Measurements from ENCODE around the gene LMAN1. TPM values are rescaled to one million over a fixed set of nuclear protein-coding genes. Genes with fewer than 3 reads are reported as not detected.

Gene LMAN1
- total RNA-seq, 2 experiments from 2014 or later, result 23.9 to 26.1 TPM

DNA sequence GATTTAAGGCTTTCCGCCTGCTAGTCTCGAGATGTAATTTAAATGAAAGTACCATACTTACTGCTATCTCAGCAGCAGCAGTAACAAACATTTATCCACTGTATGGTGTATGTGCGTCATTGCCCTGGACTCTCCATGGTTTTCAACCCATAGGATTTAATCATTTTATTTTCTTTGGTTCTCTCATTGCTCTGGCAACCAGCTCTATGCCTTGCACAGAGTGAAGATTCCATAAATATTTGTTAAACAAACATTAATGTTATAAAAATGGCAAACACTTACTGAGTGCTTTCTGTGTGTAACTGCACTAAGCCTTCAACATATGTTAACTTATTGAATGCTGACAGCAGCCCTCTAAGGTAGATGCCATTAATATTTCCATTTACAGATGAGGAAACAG is 1.3 kb upstream of the LMAN1 start:
- Mint-ChIP-seq H3K27ac (no peak overlapping the region), H3K4me3 (peak overlapping the region; percentile 86), H3K36me3 (ENCODE audit: low read depth) (peaks cover 11% of the 10 kb centered on the region), H3K27me3 (no peaks in the 10 kb centered on the region), H3K9me3 (no peaks in the 10 kb centered on the region), H3K4me1 (ENCODE audit: low read depth) (peaks cover 41% of the 10 kb centered on the region)
- Histone ChIP-seq H3K27ac (ENCODE audit: low read depth in 1 of 2, low read length in 2 of 2) (no peak overlapping the region), H3K4me3 (ENCODE audit: low read length) (no peak overlapping the region), H3K4me1 (ENCODE audit: insufficient read depth, low read length) (peaks cover 14% of the 10 kb centered on the region), H3K9me3 (ENCODE audit: control insufficient read depth in 1 of 2, insufficient read depth in 1 of 2, low read length in 2 of 2) (no peaks in the 10 kb centered on the region), H3K27me3 (ENCODE audit: control insufficient read depth in 1 of 2, insufficient read depth in 2 of 2, low read length in 2 of 2) (no peaks in the 10 kb centered on the region), H3K36me3 (ENCODE audit: insufficient read depth, low read length) (peaks cover 1% of the 10 kb centered on the region)
- ATAC-seq (ENCODE audit: poor library complexity) (no peak), DNase-seq (no peak)
- CTCF ChIA-PET, result no interaction called here
- intact Hi-C loops (cut with DNase I, micrococcal nuclease), result no loop called here
- TF ChIP-seq, protein P1, sequence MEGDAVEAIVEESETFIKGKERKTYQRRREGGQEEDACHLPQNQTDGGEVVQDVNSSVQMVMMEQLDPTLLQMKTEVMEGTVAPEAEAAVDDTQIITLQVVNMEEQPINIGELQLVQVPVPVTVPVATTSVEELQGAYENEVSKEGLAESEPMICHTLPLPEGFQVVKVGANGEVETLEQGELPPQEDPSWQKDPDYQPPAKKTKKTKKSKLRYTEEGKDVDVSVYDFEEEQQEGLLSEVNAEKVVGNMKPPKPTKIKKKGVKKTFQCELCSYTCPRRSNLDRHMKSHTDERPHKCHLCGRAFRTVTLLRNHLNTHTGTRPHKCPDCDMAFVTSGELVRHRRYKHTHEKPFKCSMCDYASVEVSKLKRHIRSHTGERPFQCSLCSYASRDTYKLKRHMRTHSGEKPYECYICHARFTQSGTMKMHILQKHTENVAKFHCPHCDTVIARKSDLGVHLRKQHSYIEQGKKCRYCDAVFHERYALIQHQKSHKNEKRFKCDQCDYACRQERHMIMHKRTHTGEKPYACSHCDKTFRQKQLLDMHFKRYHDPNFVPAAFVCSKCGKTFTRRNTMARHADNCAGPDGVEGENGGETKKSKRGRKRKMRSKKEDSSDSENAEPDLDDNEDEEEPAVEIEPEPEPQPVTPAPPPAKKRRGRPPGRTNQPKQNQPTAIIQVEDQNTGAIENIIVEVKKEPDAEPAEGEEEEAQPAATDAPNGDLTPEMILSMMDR (IDR thresholded peaks at IDR 0.05), result no peak
- POLR2A ChIA-PET, result no interaction called here

DNA sequence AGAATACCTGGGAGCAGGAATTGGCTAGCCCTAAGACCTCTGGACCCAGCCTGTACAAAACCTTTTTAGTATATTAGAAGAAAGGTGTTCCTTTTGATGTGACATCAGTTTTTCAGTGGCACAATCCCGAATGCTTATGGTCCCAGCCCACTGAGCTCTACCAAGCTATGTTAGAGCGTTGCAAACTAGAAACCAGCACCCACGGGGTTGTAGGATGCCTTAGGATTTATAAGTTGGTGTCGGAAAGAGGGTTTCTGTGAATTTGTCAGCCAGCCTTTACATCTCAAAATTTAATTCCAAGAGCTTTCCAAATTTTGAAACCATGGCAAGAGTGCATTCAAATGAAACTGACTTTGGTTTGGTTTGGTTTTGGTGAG is 499 bp upstream of the LMAN1 start:
- TF ChIP-seq, protein P1 (IDR thresholded peaks at IDR 0.05), result no peak
- H3K36me3 ChIP-seq (ENCODE audit: insufficient read depth, low read length), result peaks cover 9% of the 10 kb centered on the region
- H3K27ac ChIP-seq (ENCODE audit: low read depth in 1 of 2, low read length in 2 of 2), result peak overlapping the region in 1 of 2 donors; percentile 35
- no peaks in the 10 kb centered on the region for H3K27me3 ChIP-seq (ENCODE audit: control insufficient read depth in 1 of 2, insufficient read depth in 2 of 2, low read length in 2 of 2)
- H3K9me3 ChIP-seq (ENCODE audit: control insufficient read depth in 1 of 2, insufficient read depth in 1 of 2, low read length in 2 of 2), result no peaks in the 10 kb centered on the region
- POLR2A ChIA-PET, result interaction anchor here (0.6 to 1.3 kb wide), 4 partner anchors 16 to 1065 kb away, joined by 3 to 4 read pairs (median 3); no protein-coding TSS in a partner anchor
- Mint-ChIP-seq H3K36me3 (ENCODE audit: low read depth) (peaks cover 19% of the 10 kb centered on the region), H3K4me3 (peak overlapping the region; percentile 86), H3K4me1 (ENCODE audit: low read depth) (peaks cover 46% of the 10 kb centered on the region), H3K9me3 (no peaks in the 10 kb centered on the region), H3K27ac (peak overlapping the region; percentile 81), H3K27me3 (no peaks in the 10 kb centered on the region)
- peaks cover 14% of the 10 kb centered on the region for H3K4me1 ChIP-seq (ENCODE audit: insufficient read depth, low read length)
- DNase-seq (no peak), ATAC-seq (ENCODE audit: poor library complexity) (peak; percentile 6)
- CTCF ChIA-PET, result no interaction called here
- intact Hi-C loops (cut with DNase I, micrococcal nuclease), result loop anchor here (2.0 to 10.0 kb wide), 5 partner anchors 215 to 1735 kb away; partner anchors contain the start of gene NARS1 (in 1 of the 2)
- H3K4me3 ChIP-seq (ENCODE audit: low read length), result peak overlapping the region; percentile 85

DNA sequence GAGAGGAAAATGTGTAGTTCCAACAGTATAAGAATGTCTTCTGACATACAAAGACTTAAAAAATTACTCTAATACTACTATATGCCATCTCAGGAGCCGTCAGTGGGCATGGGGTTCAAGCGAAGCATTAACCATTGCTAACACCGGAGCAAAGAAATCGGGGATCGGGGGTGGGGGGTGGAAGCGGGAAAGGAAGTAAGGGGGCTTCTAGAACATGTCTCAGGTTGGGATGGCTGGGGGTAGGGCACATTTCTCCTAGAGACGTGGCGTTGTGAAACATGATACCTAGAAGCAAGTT is 702 bp downstream of the LMAN1 start:
- Mint-ChIP-seq H3K9me3 (no peaks in the 10 kb centered on the region), H3K4me3 (peak overlapping the region; percentile 92), H3K27ac (peak overlapping the region; percentile 81), H3K27me3 (no peaks in the 10 kb centered on the region), H3K36me3 (ENCODE audit: low read depth) (peaks cover 23% of the 10 kb centered on the region), H3K4me1 (ENCODE audit: low read depth) (peaks cover 46% of the 10 kb centered on the region)
- Histone ChIP-seq H3K4me3 (ENCODE audit: low read length) (peak overlapping the region; percentile 85), H3K9me3 (ENCODE audit: control insufficient read depth in 1 of 2, insufficient read depth in 1 of 2, low read length in 2 of 2) (no peaks in the 10 kb centered on the region), H3K36me3 (ENCODE audit: insufficient read depth, low read length) (peaks cover 21% of the 10 kb centered on the region), H3K27ac (ENCODE audit: low read depth in 1 of 2, low read length in 2 of 2) (peak overlapping the region; percentile 83 to 92), H3K4me1 (ENCODE audit: insufficient read depth, low read length) (peaks cover 14% of the 10 kb centered on the region), H3K27me3 (ENCODE audit: control insufficient read depth in 1 of 2, insufficient read depth in 2 of 2, low read length in 2 of 2) (no peaks in the 10 kb centered on the region)
- DNase-seq (no peak), ATAC-seq (ENCODE audit: poor library complexity) (peak; percentile 9)
- intact Hi-C loops (cut with DNase I, micrococcal nuclease), result loop anchor here (2.0 to 10.0 kb wide), 5 partner anchors 214 to 1734 kb away; partner anchors contain the start of gene NARS1 (in 1 of the 2)
- ChIA-PET CTCF (interaction anchor here (0.7 kb wide), 1 partner anchor 219 kb away, joined by 5 read pairs; the partner anchor contains the start of gene SEC11C), POLR2A (interaction anchor here (0.6 kb wide), 1 partner anchor 589 kb away, joined by 3 read pairs; no protein-coding TSS in a partner anchor)
- TF ChIP-seq, protein P1 (IDR thresholded peaks at IDR 0.05), result no peak

Measured in CD4-positive, alpha-beta T cell (primary cell).